HG03159 (cell line): ENCODE data around the gene NBL1.

ENCODE experiments used
- ATAC-seq: cut with Tn5 transposase; IDR thresholded peaks from one replicate; pipeline ENCODE4 v1.9.1; 2021; ENCODE audit warnings: mild to moderate bottlenecking, moderate library complexity; ENCODE audit not compliant: unreplicated experiment

The NBL1 gene

DNA sequence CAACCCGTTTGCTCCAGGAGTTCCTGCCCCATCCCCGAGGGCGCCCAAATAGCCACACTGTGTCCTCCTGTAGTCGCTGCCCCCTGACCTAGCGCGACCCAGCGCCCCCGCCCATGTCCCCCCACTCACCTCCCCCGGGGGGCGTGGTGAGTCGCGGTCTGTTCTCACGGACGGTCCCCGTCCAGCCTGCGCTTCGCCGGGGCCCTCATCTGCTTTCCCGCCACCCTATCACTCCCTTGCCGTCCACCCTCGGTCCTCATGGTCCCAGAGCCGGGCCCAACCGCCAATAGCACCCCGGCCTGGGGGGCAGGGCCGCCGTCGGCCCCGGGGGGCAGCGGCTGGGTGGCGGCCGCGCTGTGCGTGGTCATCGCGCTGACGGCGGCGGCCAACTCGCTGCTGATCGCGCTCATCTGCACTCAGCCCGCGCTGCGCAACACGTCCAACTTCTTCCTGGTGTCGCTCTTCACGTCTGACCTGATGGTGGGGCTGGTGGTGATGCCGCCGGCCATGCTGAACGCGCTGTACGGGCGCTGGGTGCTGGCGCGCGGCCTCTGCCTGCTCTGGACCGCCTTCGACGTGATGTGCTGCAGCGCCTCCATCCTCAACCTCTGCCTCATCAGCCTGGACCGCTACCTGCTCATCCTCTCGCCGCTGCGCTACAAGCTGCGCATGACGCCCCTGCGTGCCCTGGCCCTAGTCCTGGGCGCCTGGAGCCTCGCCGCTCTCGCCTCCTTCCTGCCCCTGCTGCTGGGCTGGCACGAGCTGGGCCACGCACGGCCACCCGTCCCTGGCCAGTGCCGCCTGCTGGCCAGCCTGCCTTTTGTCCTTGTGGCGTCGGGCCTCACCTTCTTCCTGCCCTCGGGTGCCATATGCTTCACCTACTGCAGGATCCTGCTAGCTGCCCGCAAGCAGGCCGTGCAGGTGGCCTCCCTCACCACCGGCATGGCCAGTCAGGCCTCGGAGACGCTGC, 21.7 kb downstream of the NBL1 start:
- no peak for ATAC-seq

DNA sequence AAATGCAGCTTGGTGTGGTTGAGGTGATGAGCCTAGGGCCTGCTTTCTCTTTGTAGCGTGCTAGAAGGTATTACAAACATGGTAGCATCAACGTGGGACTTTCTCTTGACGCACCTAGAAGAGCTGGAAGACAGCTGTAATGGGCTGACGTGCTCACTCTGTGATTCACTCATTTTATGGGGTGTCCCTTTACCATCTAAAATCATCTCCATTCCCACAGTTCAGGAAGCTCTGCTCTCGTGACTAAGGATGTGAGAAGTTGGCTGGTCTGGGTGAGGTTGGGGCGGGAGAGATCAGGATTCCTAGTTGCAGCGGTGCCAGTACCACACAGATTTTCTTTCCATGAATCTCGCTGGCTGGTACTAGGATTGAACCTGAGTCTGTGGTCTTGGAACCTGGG, 24.8 kb downstream of the NBL1 start:
- no peak for ATAC-seq

GRCh38 chr1:19670787-19671186, 26.7 kb downstream of the NBL1 start:
- no peak for ATAC-seq

- no peak for ATAC-seq
Measured at GRCh38 chr1:19672237-19672636, 28.1 kb downstream of the NBL1 start.

- no peak for ATAC-seq
Measured at GRCh38 chr1:19675797-19676196, 31.7 kb downstream of the NBL1 start.

- ATAC-seq: no peak
Measured at GRCh38 chr1:19676438-19676922, 32.4 kb downstream of the NBL1 start.

GRCh38 chr1:19678493-19678892, 34.4 kb downstream of the NBL1 start:
- no peak for ATAC-seq

DNA sequence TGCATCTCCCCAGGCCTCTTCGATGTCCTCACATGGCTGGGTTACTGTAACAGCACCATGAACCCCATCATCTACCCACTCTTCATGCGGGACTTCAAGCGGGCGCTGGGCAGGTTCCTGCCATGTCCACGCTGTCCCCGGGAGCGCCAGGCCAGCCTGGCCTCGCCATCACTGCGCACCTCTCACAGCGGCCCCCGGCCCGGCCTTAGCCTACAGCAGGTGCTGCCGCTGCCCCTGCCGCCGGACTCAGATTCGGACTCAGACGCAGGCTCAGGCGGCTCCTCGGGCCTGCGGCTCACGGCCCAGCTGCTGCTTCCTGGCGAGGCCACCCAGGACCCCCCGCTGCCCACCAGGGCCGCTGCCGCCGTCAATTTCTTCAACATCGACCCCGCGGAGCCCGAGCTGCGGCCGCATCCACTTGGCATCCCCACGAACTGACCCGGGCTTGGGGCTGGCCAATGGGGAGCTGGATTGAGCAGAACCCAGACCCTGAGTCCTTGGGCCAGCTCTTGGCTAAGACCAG, 34.9 kb downstream of the NBL1 start:
- ATAC-seq: no peak

DNA sequence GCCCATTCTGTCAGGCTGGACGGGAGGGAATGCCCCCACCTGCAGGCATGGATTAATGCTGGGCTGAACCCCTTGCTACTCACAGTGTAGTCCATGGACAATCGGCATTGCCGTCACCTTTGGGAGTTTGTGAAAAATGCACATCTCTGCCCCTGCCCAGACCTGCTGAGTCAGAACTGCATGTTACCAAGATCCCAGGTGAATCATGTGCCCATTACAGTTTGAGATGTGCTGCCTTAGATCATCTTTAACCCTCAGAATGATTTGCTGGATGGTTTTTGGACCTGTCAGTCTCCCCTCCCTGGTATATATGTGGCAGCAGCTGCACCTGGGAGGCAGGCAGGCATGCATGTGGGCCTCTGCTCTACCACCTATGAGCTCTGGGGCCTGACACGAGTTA, 35.6 kb downstream of the NBL1 start:
- ATAC-seq: no peak

DNA sequence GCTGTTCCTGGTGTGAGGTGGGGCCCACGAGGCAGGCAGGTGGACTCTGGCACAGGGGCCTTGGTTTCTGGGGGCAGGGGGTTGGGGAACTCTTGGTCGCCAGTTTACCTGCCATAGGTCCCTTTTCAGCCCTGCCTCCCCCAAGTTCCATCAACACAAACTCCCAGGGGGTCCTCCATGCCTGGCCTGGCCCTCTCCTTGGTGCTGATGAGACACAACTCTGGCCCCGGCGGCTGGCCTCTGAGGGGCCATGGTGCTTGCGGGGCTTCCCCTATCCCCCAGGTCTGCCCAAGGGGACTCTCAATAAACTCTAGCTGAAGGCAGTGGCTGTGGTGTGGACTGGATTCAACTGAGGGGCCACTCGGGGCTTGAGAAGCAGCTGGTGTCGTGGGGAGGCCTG, 36.5 kb downstream of the NBL1 start:
- ATAC-seq: no peak

- ATAC-seq: no peak
Measured at GRCh38 chr1:19682257-19682656, 38.1 kb downstream of the NBL1 start.

DNA sequence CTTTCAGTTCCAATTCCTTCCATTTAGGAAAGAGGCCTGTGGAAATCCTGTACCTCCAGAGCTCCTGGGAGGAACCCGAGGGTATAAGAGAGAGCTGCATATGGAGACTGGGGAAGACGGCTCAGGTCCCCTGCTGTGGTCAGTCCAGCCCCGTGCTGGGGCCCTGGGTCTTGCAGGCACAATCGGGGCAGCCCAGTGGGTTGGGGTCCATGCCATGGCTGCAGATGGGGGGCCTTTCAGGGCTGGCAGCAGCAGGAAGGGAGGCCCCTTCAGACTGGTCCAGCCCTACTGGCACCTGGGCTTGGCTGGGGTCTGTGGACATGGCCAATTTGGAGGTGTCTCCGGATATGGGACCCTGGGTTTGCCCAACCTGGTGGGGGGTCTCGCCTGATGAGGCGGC, 38.8 kb downstream of the NBL1 start:
- ATAC-seq: no peak

- no peak for ATAC-seq
Measured at GRCh38 chr1:19683351-19683750, 39.2 kb downstream of the NBL1 start.

DNA sequence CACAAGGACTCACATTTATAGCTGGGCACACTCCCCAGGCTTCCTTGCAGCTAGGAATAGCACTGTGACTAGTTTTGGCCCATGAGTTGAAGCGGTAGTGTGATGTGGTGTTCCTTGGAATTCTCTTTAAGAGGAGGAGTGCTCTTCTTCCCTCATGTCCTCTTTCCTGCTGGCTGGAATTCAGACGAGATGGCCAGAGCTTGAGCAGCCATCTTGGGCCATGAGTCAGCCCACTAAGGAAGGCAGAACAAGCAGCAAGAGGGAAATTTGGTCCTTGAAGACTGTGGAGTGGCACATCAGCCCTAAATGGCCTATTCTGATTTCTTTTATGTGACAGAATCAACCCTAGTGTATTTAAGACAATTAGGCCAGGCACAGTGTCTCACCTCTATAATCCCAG, 40.6 kb downstream of the NBL1 start:
- ATAC-seq: no peak

GRCh38 chr1:19685994-19686393, 41.9 kb downstream of the NBL1 start:
- no peak for ATAC-seq

DNA sequence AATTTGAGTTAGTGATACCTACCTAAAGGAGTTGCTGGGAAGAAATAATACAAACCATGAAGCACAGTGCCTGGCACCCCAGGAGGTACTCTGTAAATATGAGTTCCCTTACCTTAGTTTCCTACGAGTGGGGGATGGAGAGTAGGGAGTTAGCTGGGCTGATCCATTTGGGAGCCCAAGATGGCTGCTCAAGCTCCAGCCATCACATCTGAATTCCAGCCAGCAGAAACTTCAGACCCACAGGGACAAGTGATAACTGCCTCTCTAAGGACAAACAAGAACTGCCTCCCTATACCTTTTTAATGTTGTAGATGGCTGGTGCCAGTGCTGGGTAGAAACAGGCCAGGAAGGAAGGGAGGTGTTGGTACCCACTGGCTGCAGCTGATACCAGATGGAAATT, 43.3 kb downstream of the NBL1 start:
- no peak for ATAC-seq

DNA sequence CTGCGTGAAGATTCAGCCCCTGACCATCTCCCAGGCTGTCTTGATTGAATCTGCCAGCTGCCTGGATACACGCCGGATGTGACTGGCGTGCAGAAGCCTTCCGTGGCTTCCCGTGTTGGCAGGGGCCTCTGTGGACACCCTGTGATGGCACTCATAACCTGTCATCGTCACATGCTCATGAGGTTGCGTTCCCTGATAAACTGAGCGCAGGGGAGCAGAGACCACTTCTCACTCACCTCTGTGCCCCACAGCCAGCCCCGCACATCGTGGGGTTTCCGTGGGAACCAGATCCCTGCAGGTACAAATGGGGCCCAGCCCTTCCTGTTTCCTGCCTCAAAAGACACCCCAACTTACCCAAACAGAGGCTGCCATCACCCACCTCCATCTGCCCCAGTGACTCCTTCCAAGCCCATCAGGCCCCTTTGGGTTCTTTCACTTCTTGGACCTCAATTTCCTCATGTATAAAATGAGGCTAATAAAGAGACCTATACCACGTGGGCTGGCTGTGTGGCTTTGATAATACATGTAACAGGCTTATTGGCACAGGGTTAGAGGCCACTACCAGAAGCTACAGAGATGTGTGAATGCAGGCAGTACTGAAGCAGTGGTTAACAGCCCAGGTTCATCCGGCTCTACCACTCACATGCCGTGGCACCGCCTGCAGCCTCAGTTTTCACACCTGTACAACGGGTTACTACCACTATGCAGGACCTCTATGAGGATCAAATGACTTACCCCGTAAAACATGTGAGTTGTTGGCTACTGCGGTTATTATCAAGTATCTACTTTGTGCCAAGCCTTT, 44.1 kb downstream of the NBL1 start:
- ATAC-seq: no peak

DNA sequence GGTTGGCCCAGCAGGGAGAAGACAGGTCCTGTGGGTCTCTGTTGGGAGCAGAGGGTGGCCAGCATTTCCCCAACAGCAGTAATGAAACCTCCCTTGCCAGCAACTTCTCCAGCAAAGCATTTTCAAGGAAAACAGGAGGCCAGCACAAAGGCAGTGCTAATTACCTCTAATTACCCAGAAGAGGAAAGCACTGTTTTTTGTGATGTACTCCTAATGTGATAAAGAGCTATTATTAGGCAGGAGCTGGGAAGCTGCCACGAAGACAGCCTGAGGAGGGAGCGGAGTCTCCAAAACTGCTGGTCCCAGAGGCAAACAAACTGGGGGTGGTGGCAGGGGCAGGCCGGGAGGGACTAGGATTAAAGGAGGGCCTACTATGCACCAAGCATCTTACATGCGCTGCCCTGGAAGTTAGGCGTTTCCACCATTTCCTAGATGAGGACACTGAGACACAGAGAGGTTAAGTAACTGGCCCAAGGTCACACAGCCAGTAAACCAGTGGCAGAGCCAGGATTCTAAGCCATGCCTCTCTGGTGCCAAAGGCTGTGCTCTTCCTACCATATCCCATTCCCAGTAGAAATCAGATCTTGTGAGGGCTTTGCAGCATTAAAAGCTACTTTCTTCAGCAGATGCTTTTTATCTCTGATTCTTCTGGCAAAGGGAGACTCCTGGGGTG, 45.1 kb downstream of the NBL1 start:
- no peak for ATAC-seq

GRCh38 chr1:19689856-19690255, 45.7 kb downstream of the NBL1 start:
- ATAC-seq: no peak

DNA sequence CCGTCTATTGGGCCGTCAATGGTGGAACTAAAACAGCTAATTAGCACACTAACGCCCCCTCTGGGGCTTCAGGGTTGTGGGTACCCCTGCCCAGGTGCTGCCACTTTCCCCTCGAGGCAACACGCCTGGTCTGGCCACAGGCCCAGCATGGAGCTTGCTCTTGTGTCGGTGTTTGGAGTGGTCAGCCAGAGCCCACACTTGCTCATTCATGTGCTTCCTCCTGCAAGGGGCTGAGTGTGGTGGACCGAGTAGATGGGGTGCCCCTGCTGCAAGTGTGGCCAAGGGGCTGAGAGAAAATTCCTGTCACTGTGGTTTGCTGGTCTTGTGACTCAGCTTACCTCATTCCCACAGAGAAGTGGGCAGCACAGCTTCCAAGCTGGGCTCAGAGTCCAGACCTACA, 46.2 kb downstream of the NBL1 start:
- ATAC-seq: no peak

DNA sequence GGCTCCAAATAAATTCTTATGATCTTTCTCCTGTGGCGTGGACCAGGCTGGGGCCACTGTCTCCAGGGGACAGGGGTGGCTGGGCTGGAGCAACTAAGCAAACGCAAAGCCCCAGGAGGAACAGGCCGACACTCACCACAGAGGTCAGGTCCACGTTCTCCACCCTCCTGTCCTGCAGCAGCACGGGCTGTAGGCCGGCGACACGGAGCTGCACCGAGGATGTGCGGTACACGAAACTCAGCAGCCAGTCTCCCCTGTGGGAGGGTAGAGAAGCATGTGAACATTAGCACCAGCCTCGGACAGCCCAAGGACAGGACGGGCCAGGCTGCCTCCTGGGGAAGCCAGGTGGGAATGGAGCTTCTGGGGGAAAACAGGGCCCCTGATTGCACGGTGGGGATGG, 50.2 kb downstream of the NBL1 start:
- ATAC-seq: no peak
